K562 (cell line): Measurements from ENCODE around the gene NCF2. TPM values are rescaled to one million over a fixed set of nuclear protein-coding genes. Genes with fewer than 3 reads are reported as not detected.
"Not testable (repeated sequence)": the region's sequence is repeated elsewhere in the genome, so short reads cannot be mapped to it uniquely, and the experiment has no call there.

ENCODE experiments used
- ATAC-seq: fragments of 200-7000 bp; cut with Tn5 transposase; 3 replicates; pipeline ENCODE4 v1.9.1; 2020; ENCODE audit warnings: moderate library complexity
- BruUV-seq: library from RNA; stranded (reverse); fragments of 400-500 nt; replicated peaks from 2 replicates; lab custom pipeline; 2021; lab: Mats Ljungman, UMichigan
- CTCF ChIA-PET: fragments of 300-600 bp; formaldehyde crosslinking; extraction: SDS; loops from one replicate; lab custom pipeline; 2021; ENCODE audit warnings: low intra/inter-chr PET ratio; lab: Yijun Ruan, JAX
- POLR2A ChIA-PET: fragments of 300-600, 350-650 bp; sonication (Branson Sonifier 250); formaldehyde crosslinking; extraction: SDS; loops from one replicate; lab custom pipeline; 2021; ENCODE audit warnings: antibody characterized with exemption, inconsistent platforms; lab: Yijun Ruan, JAX
- DNase-seq, 4 experiments: peaks; one replicate each; pipeline versions ENCODE4 v3.0.0 to v3.0.0-alpha.2; 2011 to 2018; ENCODE audit warnings: low spot score in 3 of 4, mixed read lengths in 3 of 4; ENCODE audit errors: extremely low read depth in 1 of 4
- FAIRE-seq: peaks from 2 replicates; lab custom pipeline; 2011; peaks lifted over from hg19 to GRCh38; lab: Jason Lieb, UNC
- H2AFZ ChIP-seq: 2 replicates; pipeline ENCODE4 v1.6.0; 2011; ENCODE audit warnings: low read depth, low read length, control low read depth, inconsistent platforms
- H3K27ac ChIP-seq: fragments of 200-600 bp; 3 replicates; pipeline ENCODE4 v1.8.0; 2011; ENCODE audit warnings: low read depth, mild to moderate bottlenecking, control low read depth, inconsistent platforms, low read length, moderate library complexity, mixed read lengths; ENCODE audit errors: extremely low read depth
- H3K27me3 ChIP-seq, 2 experiments: fragments of 300-600 bp in 1 of 2; 2 replicates in 1 of 2; 3 replicates in 1 of 2; pipeline versions ENCODE4 v1.6.0 to v1.8.0; 2011; ENCODE audit warnings: inconsistent platforms in 2 of 2, low read length in 2 of 2, mild to moderate bottlenecking in 1 of 2, mixed read lengths in 1 of 2, moderate library complexity in 1 of 2; ENCODE audit not compliant: control insufficient read depth in 2 of 2, insufficient read depth in 2 of 2
- H3K36me3 ChIP-seq: fragments of 300-600 bp; 3 replicates; pipeline ENCODE4 v1.8.0; 2011; ENCODE audit warnings: mild to moderate bottlenecking, low read length, inconsistent platforms; ENCODE audit not compliant: control insufficient read depth, insufficient read depth
- H3K4me1 ChIP-seq, 2 experiments: fragments of 200-600 bp in 1 of 2; replicated peaks in 1 of 2; 2 replicates in 1 of 2; 3 replicates in 1 of 2; pipeline versions ENCODE4 v1.5.1 to v1.8.0; 2011; ENCODE audit warnings: inconsistent platforms in 2 of 2, low read length in 2 of 2, mild to moderate bottlenecking in 1 of 2, mixed read lengths in 1 of 2, moderate library complexity in 1 of 2; ENCODE audit not compliant: control insufficient read depth in 2 of 2, insufficient read depth in 2 of 2
- H3K4me2 ChIP-seq: 2 replicates; pipeline ENCODE4 v1.6.1; 2011; ENCODE audit warnings: low read length, control low read depth, inconsistent platforms, mixed read lengths; ENCODE audit not compliant: insufficient read depth
- H3K4me3 ChIP-seq: fragments of 200-600 bp; sonication (generic), shearing (Covaris generic); 2 replicates; pipeline ENCODE4 v1.5.1; 2016; ENCODE audit warnings: control low read depth, inconsistent platforms
- H3K79me2 ChIP-seq: fragments of 200-600 bp; 3 replicates; pipeline ENCODE4 v1.8.0; 2011; ENCODE audit warnings: low read length, inconsistent platforms; ENCODE audit not compliant: control insufficient read depth, insufficient read depth
- H3K9ac ChIP-seq, 2 experiments: 2 replicates each; pipeline versions ENCODE4 v1.6.0 to v1.6.1; 2011; ENCODE audit warnings: low read depth in 2 of 2, low read length in 2 of 2, control low read depth in 1 of 2, inconsistent platforms in 1 of 2, mild to moderate bottlenecking in 1 of 2, mixed read lengths in 1 of 2; ENCODE audit not compliant: insufficient read depth in 1 of 2
- H3K9me1 ChIP-seq: one replicate; pipeline ENCODE4 v1.6.0; 2011; ENCODE audit warnings: inconsistent platforms, mild to moderate bottlenecking, low read length, moderate library complexity; ENCODE audit not compliant: control insufficient read depth, insufficient read depth
- H3K9me3 ChIP-seq: replicated peaks from 2 replicates; pipeline ENCODE4 v1.5.1; 2011; ENCODE audit warnings: low read depth, low read length, inconsistent platforms; ENCODE audit not compliant: control insufficient read depth, insufficient read depth
- H4K20me1 ChIP-seq: replicated peaks from 2 replicates; pipeline ENCODE4 v1.6.1; 2011; ENCODE audit warnings: low read length, inconsistent platforms, mixed read lengths; ENCODE audit not compliant: control insufficient read depth, insufficient read depth
- MAFG ChIP-seq: fragments of 450-650 bp; conservative IDR thresholded peaks from 2 replicates; pipeline ENCODE4 v1.6.1; 2016; ENCODE audit warnings: missing genetic modification characterization, missing compliant biosample characterization
- ZNF316 ChIP-seq: fragments of 450-650 bp; IDR thresholded peaks from 2 replicates; pipeline ENCODE4 v1.6.1; 2016
- whole genome bisulfite sequencing: fragments of 100-300 bp; shearing (Covaris generic); methylation state at CpG from one replicate; pipeline ENCODE4 v1.1.6; 2016; ENCODE audit warnings: low coverage, mixed read lengths; ENCODE audit not compliant: insufficient coverage; ENCODE audit errors: missing lambda C conversion rate; 5-methylcytosine and 5-hydroxymethylcytosine counted together
- in situ Hi-C: fragments of 300-500 bp; cut with MboI; formaldehyde crosslinking; loops from 4 replicates; pipeline ENCODE4 v1.15.0; 2018; ENCODE audit warnings: inconsistent platforms, mixed read lengths
- intact Hi-C: fragments of 100-400 bp; cut with micrococcal nuclease; formaldehyde crosslinking; loops from 2 replicates; pipeline ENCODE4 v1.14.2; 2022
- polyA plus RNA-seq, 8 experiments: library from polyadenylated mRNA; depleted of rRNA in 4 of 8; stranded (reverse) in 5 of 8; unstranded in 3 of 8; fragments of >200 nt; fragmentation: Nextera tagmentation in 2 of 8; fragmentation: Illumina TruSeq in 1 of 8; extraction: Ambion mirVana in 2 of 8; extraction: Trizol in 1 of 8; gene quantifications; 2 replicates each; pipeline versions ENCODE4 v1.2.1 to v1.2.3, GENCODE V29; 2011 to 2014; ENCODE audit warnings: inconsistent platforms in 1 of 8, missing spikeins in 1 of 8
- total RNA-seq, 7 experiments: library from RNA; depleted of rRNA in 6 of 7; stranded (reverse); fragments of >200 nt in 6 of 7; fragmentation: Illumina TruSeq in 2 of 7; extraction: Trizol in 2 of 7; gene quantifications; 2 replicates each; pipeline versions ENCODE4 v1.2.1 to v1.2.3, GENCODE V29; 2011 to 2021; ENCODE audit warnings: low replicate concordance in 1 of 7

The NCF2 gene
- total and polyA plus RNA-seq, 9 of the 15 experiments (the other 6 are each of a cell fraction or from before 2014, with no cell fraction given): 0.07 to 0.54 (median 0.16) TPM; not detected in 3

DNA sequence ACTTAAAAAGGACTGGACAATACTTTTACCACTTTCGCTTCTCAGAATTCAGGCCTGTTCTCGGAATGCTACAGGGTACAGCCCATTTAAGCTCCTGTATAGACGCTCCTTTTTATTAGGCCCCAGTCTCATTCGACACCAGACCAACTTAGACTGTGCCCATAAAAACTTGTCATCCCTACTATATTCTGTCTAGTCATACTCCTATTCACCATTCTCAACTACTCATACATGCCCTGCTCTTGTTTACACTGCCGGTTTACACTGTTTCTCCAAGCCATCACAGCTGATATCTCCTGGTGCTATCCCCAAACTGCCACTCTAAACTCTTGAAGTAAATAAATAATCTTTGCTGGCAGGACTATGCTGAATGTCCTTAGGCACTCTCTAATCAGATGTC is 27.9 kb upstream of the NCF2 start:
- H3K9me3 ChIP-seq, H4K20me1 ChIP-seq, CTCF ChIA-PET, H2AFZ ChIP-seq, H3K36me3 ChIP-seq, H3K27ac ChIP-seq, FAIRE-seq, BruUV-seq, intact Hi-C loops, DNase-seq, H3K27me3 ChIP-seq, H3K9ac ChIP-seq, H3K9me1 ChIP-seq, ATAC-seq, H3K4me1 ChIP-seq, POLR2A ChIA-PET, H3K4me2 ChIP-seq, H3K4me3 ChIP-seq, H3K79me2 ChIP-seq: not testable (repeated sequence)
- TF ChIP-seq MAFG (tag): peak; percentile 68
- TF ChIP-seq ZNF316: peak; percentile 61
- 38% methylated on average over 4 of the region's 5 CpGs for WGBS
- in situ Hi-C loops: loop anchor here (25.0 kb wide), 1 partner anchor 656 kb away; the partner anchor contains the start of gene SHCBP1L

- H3K9me3 ChIP-seq, H3K4me1 ChIP-seq, H3K9ac ChIP-seq, DNase-seq, H3K79me2 ChIP-seq, ATAC-seq, CTCF ChIA-PET, H3K4me2 ChIP-seq, BruUV-seq, H3K4me3 ChIP-seq, FAIRE-seq, H2AFZ ChIP-seq, H3K27ac ChIP-seq, intact Hi-C loops, H4K20me1 ChIP-seq, H3K36me3 ChIP-seq, H3K9me1 ChIP-seq, H3K27me3 ChIP-seq: not testable (repeated sequence)
- POLR2A ChIA-PET: interaction anchor here (0.6 kb wide), 1 partner anchor 1012 kb away, joined by 3 read pairs; no protein-coding TSS in a partner anchor
- in situ Hi-C loops: loop anchor here (25.0 kb wide), 1 partner anchor 651 kb away; the partner anchor contains the start of gene SHCBP1L
- 31% methylated on average over 3 of the region's 3 CpGs for WGBS
Measured at GRCh38 chr1:183612975-183613374, 22.7 kb upstream of the NCF2 start.
